ENCODE results near the gene IL22.
A peak's percentile ranks its signal among the peaks of the same experiment; 100 is the strongest.
"Not testable (repeated sequence)": the region's sequence is repeated elsewhere in the genome, so short reads cannot be mapped to it uniquely, and the experiment has no call there.

The IL22 gene

DNA sequence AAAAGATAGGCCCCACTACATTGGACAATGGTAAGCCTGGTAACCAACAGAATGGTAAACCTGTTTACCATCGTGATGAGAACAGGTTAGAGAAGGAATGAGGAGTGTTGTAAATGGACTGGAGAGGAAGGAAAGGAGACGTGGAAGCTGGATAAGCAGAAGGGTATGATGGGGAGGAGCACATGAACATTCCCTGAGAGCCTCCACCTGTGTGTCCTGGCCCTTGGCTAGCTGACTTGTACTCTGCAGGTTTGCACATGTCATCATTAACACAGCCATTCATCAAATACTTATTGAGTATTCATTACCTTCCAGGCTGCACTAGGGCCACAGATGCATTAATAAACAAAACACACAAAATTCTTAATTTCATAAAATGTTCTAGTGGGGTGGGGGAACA lies 23.4 kb downstream of the IL22 start:
- no peak for DNase-seq (ENCODE audit: low spot score)

DNA sequence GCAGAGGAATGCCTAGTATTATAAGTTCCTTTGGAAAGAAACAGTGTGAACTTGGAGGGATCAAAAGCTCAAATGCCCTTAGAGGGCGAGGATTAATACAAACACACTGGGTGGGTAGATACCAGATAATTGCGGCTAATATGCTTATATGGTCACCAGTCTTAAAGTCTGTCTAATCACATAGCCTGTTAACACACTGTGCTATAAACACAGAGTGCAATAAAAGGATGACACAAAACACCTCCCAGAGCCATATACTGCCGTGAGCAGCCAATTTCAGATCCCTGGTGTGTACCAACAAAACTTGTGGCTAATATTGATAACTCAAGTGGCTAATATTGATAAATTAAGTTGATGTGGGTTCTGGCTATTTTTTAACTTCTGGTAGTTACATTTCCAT lies 26.0 kb downstream of the IL22 start:
- DNase-seq (ENCODE audit: low spot score) = no peak

DNA sequence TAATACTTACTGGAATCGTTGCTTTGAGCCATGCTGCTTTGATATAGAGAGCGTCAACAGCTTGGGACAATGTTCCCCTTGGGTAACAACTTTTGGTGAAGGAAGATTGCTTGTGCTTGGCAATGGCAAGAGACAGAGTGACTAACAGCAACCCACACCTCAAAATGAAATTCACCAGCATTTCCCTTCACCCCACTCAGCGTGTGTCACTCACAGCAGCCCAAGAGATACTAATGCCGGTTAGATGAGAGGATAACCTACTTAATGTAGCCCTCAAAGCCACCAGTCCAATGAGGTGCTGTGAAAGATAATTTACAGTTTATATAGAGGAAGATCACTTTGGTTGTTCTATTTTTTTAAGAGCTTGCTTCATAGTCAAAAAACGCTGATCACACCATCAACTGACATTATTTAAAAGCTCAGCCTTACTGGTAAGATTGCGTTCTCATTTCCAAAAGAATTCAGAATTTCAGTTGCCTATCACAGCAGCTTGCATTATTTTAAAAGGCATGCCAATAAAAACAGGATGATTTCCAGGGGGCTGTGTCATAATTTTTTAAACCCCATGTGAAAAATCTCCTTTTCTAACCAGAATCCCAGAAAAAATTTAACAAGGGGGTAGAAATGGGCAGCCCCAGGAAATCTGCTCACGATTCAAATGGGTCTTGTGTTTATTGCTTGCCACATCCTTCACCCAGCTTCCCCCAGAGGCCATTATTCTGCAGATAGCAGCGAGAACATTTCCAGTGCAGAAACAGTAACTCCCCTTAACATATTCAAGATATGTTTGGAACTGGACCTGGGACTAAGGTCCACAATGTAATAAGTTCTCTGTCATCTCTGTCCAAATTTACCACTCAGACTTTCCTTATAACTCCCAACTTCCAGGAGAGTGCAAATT lies 27.6 kb downstream of the IL22 start, which contains the start of gene IL26:
TSS of gene IL26 (minus strand) at position 235 of the 901 bp plus-strand sequence. CDS start at position 181, 54 bp downstream.
- no peak for DNase-seq (ENCODE audit: low spot score)

DNA sequence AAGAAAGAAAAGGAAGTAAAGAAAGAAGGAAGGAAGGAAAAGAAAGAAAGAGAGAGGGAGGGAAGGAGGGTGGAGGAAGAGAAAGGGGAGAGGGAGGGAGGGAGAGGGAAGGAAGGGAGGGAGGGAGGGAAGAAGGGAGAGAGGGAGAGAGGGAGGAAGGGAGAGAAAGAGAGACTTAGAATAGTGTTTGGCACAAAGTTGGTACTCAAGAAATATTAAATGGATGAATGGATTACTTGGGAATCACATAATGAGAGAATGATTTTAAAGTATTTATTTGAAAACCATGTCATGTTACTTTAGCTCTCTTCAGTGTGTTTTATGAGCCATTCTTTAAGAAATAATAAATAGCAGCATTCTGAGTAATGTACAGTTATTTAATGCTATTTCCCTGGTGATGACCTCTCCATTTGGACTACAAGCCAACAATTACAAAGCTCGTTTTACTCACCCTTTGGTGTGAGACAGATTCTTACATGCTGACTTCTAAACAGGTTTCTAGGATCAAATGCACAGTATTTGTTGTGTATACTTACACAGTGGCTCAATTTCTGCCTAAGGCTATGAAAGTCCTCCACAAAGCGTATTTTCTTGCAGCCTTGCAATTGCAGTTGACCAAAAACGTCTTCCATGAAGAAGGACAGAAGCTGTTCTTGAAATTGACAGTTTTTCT lies 28.7 kb downstream of the IL22 start:
- no peak for DNase-seq (ENCODE audit: low spot score)

DNA sequence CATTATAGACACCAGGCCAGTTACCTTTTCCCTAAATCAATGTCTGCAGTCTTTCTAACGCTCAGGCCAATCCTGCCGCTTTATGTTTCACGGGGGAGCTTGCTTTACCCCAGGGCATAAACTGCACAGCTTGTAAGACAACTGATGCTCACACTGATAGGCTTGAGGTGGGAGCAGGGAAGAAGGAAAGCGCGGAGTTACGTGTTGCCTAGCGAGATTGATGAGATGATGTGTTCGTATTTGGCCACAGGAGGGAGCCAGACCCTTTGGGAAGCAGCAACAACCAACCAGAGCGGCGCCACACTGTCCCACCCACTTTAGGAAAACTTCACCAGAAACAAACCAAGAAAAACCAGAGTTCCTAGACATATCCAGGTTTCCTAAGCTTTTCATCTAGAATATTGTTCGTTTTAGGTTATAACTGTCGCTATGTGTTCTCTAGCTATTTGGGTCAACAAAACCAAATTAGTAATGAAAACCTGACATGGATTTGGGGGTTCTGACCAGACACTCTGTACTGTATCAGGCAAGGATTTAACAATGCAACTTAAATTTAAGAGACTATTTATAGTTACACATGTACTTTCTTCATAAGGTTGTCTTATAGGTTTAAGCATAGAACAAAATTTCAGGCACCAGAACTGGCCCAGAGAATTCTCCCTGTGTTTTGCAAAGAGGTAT lies 30.2 kb downstream of the IL22 start:
- DNase-seq (ENCODE audit: low spot score) = peak; percentile 86

DNA sequence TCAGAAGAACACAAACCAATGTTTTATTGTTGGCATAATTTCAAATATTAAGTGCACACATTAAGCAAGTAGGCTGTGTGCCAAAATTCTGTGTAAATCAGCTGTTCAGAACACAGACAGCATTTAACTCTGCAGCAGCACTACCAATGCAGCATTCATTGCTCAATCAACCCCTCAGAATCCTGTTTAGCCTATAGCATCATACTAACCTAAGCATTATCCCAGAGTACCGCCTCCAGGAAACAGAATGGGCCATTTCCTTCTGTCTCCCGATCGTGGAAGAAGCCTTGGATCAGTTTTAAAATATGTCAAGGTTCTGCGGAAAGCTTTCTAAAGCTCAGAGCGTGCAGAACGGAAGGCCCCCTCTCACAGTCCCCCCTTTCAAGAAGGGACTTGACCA lies 31.1 kb downstream of the IL22 start:
- no peak for DNase-seq (ENCODE audit: low spot score)

DNA sequence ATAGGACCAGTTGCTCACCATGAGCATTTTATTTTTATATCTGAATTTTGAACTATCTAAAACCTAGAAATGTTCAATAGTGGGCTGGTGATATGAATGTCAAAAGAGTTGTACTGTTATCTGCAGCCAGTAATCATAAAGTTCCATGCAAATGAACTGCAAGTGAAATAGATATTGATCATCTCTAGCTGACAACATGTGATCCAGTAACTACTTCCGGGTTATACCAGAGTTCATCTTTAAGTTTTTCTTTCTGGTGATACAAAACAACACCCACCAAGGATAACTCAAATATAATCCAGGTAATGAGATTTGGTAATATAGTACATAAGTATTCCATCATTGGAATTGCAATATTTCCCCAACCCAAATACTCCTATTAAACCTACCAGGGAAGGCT lies 31.9 kb downstream of the IL22 start:
- no peak for DNase-seq (ENCODE audit: low spot score)

DNA sequence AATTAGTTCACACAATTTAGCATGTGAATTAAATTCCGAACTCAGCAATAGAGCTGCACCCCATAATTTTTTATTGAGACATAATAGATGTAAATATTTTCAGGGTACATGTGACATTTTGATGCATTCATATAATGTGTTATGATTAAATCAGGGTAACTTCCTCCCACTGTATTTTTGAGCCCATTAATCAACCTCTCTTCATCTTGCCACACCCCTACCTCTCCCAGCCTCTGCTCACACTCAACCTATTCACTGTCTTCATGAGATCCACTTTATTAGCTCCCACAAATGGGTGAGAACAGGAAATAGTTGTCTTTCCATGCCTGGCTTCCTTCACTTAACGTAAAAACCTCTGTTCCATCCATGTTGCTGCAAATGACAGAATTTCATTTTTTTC lies 42.5 kb downstream of the IL22 start:
- no peak for DNase-seq (ENCODE audit: low spot score)

DNA sequence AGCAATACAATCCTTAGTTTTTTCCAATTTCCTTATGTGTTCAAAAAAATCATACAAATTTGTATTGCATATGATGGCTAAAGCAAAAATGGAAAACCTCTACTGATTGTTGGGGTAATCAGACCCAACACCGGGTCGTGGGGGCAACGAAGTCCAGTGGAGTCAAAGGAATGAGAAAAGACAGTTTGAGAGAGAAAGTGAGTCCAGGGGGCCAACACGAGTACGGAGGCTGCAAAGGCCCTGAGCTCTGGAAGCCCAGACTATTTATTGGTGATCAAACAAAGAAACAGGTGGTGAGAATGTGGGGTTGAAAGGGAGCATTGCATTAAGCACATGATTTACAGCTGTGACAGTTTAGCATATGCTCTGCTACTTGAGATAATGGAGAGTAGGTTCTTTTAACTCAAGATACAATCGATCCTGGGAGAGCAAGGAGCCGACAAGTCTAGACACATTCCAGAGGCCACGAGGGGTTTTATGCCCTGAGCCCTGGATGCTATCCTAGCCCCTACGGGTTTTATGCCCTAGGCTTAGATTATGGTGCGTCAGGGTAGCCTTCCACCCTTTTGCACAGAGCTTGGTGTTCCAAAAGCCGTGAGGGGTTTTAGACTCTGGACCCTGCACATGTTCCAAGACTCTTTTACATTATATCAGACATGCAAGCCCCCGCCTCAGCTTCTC lies 44.2 kb downstream of the IL22 start:
- DNase-seq (ENCODE audit: low spot score) = not testable (repeated sequence)

DNA sequence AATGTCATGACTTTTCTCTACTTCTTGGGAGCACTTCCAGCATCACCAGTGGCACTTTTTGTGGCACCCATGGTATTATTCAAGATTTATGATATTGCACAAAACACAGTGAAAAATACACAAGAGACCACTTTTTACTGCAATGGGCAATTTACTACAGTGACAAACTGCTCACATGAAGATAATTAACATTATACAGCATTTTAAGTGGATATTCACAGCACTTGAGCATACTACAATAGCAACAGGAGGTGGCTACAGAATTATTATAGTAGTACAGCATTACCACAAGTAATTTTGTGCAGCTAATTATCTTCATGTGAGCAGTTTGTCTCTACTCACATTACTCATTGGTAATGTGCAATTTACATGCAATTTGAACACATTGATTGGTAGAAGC lies 46.1 kb downstream of the IL22 start:
- DNase-seq (ENCODE audit: low spot score) = no peak

DNA sequence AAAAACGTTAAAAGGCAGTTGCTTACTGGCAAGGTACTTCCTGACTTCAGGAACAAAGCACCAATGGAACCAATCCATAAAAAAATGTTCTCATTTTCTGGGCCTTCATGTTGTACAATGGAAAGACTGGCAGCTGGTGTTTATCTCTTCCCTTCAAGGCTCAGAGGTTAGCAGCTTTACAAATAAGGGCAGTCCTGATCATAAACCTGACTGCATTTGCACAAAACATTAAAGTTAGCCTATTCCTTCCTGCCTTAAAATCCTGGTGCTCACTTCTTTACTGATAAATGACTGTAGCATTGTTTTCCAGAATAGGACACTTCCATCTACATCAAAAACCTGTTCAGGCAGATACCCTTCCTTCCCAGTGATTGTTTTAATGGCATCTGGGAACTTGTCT lies 47.0 kb downstream of the IL22 start:
- no peak for DNase-seq (ENCODE audit: low spot score)

DNA sequence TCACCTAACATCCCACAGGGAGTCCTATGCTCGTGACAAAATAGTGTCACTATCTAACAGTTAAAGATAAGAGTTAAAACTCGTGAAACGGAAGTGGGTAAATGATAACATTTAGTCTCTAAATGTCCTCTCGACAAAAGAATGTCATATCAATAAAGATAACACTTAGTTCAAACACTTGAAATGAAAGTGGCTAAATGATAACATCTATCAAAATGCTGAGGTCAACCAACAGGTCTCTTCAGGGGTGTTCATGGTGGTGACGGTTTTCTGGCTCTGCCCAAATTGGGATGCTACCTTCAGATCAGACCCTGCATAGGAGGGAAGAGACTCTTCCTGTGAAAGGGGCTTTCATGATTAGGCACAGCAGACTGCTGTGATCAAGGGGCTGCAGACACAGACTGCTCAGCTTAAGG lies 49.9 kb downstream of the IL22 start:
- DNase-seq (ENCODE audit: low spot score) = no peak

DNA sequence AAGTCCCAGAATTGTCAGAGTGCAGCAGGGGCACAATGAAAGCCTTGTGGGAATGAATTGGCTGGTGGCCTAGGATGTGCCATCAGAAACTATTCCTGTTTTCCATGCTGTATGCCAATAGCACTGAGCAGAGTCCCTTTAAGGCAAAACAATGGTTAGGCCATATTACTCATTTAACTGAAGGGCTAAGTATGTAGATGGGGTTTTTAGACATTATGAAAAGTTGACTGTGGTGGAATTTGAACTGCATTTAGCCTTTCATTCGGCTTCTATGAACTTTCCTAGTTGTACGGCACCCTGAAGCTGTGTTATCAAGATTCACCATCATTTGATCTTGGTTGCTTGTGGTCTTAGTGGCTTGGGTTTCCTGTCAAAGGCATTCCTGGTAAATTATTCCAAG lies 52.5 kb downstream of the IL22 start:
- no peak for DNase-seq (ENCODE audit: low spot score)

DNA sequence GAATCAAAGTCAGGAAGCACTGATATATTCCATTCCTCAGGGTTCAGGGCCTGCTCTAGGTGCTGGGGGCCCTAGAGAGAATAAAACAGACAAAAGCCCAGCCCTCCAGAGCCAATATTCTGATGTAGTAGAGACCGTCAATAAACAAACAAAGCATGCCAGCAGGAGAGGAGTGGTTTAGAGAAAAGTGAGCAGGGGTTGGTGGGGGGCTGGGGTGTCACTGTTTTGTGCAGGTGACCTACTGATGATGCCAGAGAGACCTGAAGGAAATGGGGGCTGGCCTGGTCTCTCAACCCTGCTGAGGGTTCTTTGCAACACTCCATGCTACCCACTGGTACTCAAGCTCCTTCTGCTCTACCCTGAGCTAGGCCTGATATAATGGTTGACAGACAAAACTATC lies 54.3 kb downstream of the IL22 start:
- DNase-seq (ENCODE audit: low spot score) = no peak

DNA sequence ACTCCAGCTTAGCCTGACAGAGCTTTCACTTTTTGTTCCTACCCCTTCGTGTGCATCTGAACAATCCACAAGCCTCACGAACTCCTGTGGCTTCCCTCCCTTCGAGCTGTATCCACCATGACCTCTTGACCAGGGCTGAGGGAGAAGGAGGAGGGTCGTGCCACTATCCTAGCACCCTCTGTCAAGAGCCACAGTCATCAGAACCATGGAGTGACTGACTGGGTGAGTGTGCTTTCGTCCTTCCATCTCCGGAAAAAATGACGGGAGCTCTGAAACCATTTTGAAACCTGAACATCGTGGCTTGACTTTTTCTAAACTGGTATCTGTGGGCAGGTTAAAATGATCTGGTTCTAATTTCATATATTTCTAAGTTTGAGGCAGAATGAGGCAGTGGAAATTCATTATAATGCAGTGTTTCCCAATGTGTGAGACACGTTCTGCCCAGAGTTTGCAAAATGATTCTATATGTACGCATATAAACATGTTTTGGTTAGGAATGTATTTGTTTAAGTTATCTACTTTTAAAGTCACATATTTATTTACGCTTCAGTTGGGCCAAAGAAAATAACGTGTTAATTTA lies 54.8 kb downstream of the IL22 start:
- no peak for DNase-seq (ENCODE audit: low spot score)

All from pons (tissue), 1 donor.